Thyroid gland (tissue), 4 donors: ENCODE data around the gene FCRLB. TPM values are rescaled to one million over a fixed set of nuclear protein-coding genes. Genes with fewer than 3 reads are reported as not detected.

Experiments
- DNase-seq, 2 donors: peaks; one replicate each; pipeline ENCODE4 v3.0.0-alpha.2; 2019
- H3K27ac ChIP-seq, 3 donors: fragments of 200-600 bp; sonication (generic); 1 replicate in 2 of 3; 2 replicates in 1 of 3; pipeline ENCODE4 v1.5.1; 2016 to 2019; ENCODE audit warnings: mild to moderate bottlenecking in 1 of 3, moderate library complexity in 1 of 3
- H3K27me3 ChIP-seq: fragments of 200-600 bp; sonication (generic); one replicate; pipeline ENCODE4 v1.5.1; 2019
- H3K36me3 ChIP-seq, 2 donors: fragments of 200-600 bp; sonication (generic); one replicate each; pipeline ENCODE4 v1.5.1; 2016 to 2019
- H3K4me1 ChIP-seq, 2 donors: fragments of 200-600 bp; sonication (generic); one replicate each; pipeline ENCODE4 v1.5.1; 2017 to 2019
- H3K4me3 ChIP-seq, 3 donors: fragments of 200-600 bp; sonication (generic); replicated peaks in 1 of 3; 1 replicate in 2 of 3; 2 replicates in 1 of 3; pipeline ENCODE4 v1.5.1; 2016; ENCODE audit warnings: mild to moderate bottlenecking in 1 of 3
- H3K9me3 ChIP-seq: fragments of 200-600 bp; sonication (generic); one replicate; pipeline ENCODE4 v1.5.1; 2017
- CTCF ChIP-seq, 6 experiments: fragments of 200-600 bp in 3 of 6; fragments of 450-650 bp in 3 of 6; sonication (generic) in 3 of 6; IDR thresholded peaks; one replicate each; pipeline ENCODE4 v1.5.1; 2016 to 2019; ENCODE audit warnings: antibody characterized with exemption in 6 of 6, mild to moderate bottlenecking in 2 of 6, inconsistent platforms in 1 of 6, moderate library complexity in 1 of 6
- POLR2A ChIP-seq, 2 donors: fragments of 450-650 bp; IDR thresholded peaks; one replicate each; pipeline ENCODE4 v1.6.1; 2017; ENCODE audit warnings: antibody characterized with exemption in 2 of 2, mild to moderate bottlenecking in 2 of 2, moderate library complexity in 1 of 2
- WGBS, 2 donors: methylation state at CpG; one replicate each; pipeline ENCODE4 v1.1.5; 2017; 5-methylcytosine and 5-hydroxymethylcytosine counted together
- intact Hi-C: fragments of 100-400 bp; cut with DNase I; formaldehyde crosslinking; loops from one replicate; pipeline ENCODE4 v1.15.1; 2023
- total RNA-seq, 4 donors: library from RNA; depleted of rRNA; stranded (reverse); fragments of >200 nt; gene quantifications; one replicate each; pipeline ENCODE4 v1.2.3, GENCODE V29; 2016

FCRLB gene
- total RNA-seq, 4 donors from 2014 or later, result 0.67 to 2.4 (median 0.89) TPM; not detected in 1

GRCh38 chr1:161731241-161731640 is 9.9 kb downstream of the FCRLB start:
- TF ChIP-seq CTCF (IDR thresholded peaks at IDR 0.05) (no peak), POLR2A (IDR thresholded peaks at IDR 0.05) (no peak)
- no peaks in the 10 kb centered on the region for H3K9me3 ChIP-seq
- H3K4me1 ChIP-seq, result peaks cover 0 to 3% of the 10 kb centered on the region in 2 donors
- no peaks in the 10 kb centered on the region for H3K36me3 ChIP-seq
- WGBS, 2 donors, result 84 to 85% methylated on average over 6 of the region's 6 CpGs
- H3K27ac ChIP-seq, result no peak overlapping the region
- intact Hi-C loops, result no loop called here
- H3K4me3 ChIP-seq, result no peak overlapping the region
- H3K27me3 ChIP-seq, result no peaks in the 10 kb centered on the region
- no peak for DNase-seq

- WGBS, 2 donors, result 75 to 86% methylated on average over 5 of the region's 5 CpGs
- H3K36me3 ChIP-seq, result no peaks in the 10 kb centered on the region
Measured at GRCh38 chr1:161731981-161732718, 10.8 kb downstream of the FCRLB start.

GRCh38 chr1:161733526-161733925 is 12.2 kb downstream of the FCRLB start:
- Histone ChIP-seq H3K4me1 (no peaks in the 10 kb centered on the region), H3K9me3 (no peaks in the 10 kb centered on the region), H3K36me3 (no peaks in the 10 kb centered on the region), H3K4me3 (no peak overlapping the region), H3K27me3 (no peaks in the 10 kb centered on the region), H3K27ac (no peak overlapping the region)
- DNase-seq, result no peak
- TF ChIP-seq POLR2A (IDR thresholded peaks at IDR 0.05) (no peak), CTCF (IDR thresholded peaks at IDR 0.05) (no peak)
- 13 to 36% methylated on average over 1 of the region's 1 CpG for WGBS, 2 donors
- intact Hi-C loops, result no loop called here

More at GRCh38 chr1:161731981-161732718, 10.8 kb downstream of the FCRLB start:
- Histone ChIP-seq H3K4me1 (peaks cover 0 to 3% of the 10 kb centered on the region in 2 donors), H3K27ac (no peak overlapping the region), H3K27me3 (no peaks in the 10 kb centered on the region), H3K4me3 (no peak overlapping the region), H3K9me3 (no peaks in the 10 kb centered on the region)
- TF ChIP-seq POLR2A (IDR thresholded peaks at IDR 0.05) (no peak), CTCF (IDR thresholded peaks at IDR 0.05) (no peak)
- DNase-seq, result no peak
- intact Hi-C loops, result no loop called here

- no peak overlapping the region for H3K4me3 ChIP-seq
- no peaks in the 10 kb centered on the region for H3K36me3 ChIP-seq
- TF ChIP-seq POLR2A (IDR thresholded peaks at IDR 0.05) (no peak), CTCF (IDR thresholded peaks at IDR 0.05) (no peak)
- intact Hi-C loops, result no loop called here
- WGBS, 2 donors, result 86 to 96% methylated on average over 3 of the region's 3 CpGs
- no peak for DNase-seq
- H3K4me1 ChIP-seq, result no peaks in the 10 kb centered on the region
- H3K27ac ChIP-seq, result no peak overlapping the region
- H3K27me3 ChIP-seq, result no peaks in the 10 kb centered on the region
- H3K9me3 ChIP-seq, result no peaks in the 10 kb centered on the region
Measured at GRCh38 chr1:161735837-161736236, 14.5 kb downstream of the FCRLB start.

- no peak for DNase-seq
- no peaks in the 10 kb centered on the region for H3K9me3 ChIP-seq
- H3K27ac ChIP-seq, result no peak overlapping the region
- no peak for TF ChIP-seq CTCF (IDR thresholded peaks at IDR 0.05)
- no peak for TF ChIP-seq POLR2A (IDR thresholded peaks at IDR 0.05)
- no peaks in the 10 kb centered on the region for H3K27me3 ChIP-seq
- H3K4me3 ChIP-seq, result no peak overlapping the region
- no peaks in the 10 kb centered on the region for H3K36me3 ChIP-seq
- no peaks in the 10 kb centered on the region for H3K4me1 ChIP-seq
- 73 to 77% methylated on average over 4 of the region's 4 CpGs for WGBS, 2 donors
- intact Hi-C loops, result no loop called here
Measured at GRCh38 chr1:161736335-161736969, 15.1 kb downstream of the FCRLB start.
